Measurements from ENCODE around the gene ANXA4. TPM values are rescaled to one million over a fixed set of nuclear protein-coding genes. Genes with fewer than 3 reads are reported as not detected.

The ANXA4 gene
- total and polyA plus RNA-seq, 2 of the 13 experiments (the other 11 are each of a cell fraction or from before 2014, with no cell fraction given) = 155 to 168 TPM

DNA sequence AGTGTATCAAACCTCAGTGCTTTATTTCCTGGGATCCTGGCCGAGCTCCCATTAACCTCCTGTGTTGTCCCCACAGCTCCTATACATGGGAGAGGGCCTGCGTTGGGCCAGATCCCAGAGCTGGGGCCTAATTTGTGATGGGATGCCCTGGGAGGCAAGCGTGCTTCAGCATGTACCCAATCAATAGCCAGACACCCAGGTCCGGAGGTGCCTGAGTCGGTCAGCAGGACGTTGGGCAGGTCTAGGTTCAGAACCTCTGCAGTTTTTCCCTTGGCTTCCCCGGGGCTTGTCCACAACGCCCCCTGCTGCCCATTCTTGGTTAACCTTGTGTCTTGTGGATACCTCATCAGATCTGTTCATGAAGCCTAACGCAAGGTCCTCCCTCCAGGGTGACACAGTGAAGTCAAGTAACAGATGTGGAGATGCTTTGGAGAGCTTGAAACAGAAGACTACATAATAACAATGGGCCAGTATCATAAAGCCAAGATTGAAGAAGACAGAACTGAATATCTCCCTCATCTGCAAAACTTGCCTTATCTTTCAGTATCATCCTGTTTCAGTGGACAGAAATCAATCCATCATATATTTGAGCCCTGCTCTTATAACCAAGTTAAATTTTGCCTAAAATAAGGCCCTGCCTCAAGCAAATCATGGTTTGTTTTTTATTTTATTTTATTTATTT is 27.3 kb upstream of the ANXA4 start (continued):
- TF ChIP-seq FOXO1 (CRISPR knock-in tag; IDR thresholded peaks at IDR 0.05) (0 out of 2 replicates have a peak, but pooled peaks have one; percentile 24), TSC22D2 (CRISPR knock-in tag; IDR thresholded peaks at IDR 0.05; ENCODE audit: borderline replicate concordance) (0 out of 2 replicates have a peak, but pooled peaks have one; percentile 53), ZNF124 (CRISPR knock-in tag; IDR thresholded peaks at IDR 0.05) (peak; percentile 74; the same call in 1 of the 2 replicates), ESRRA (CRISPR knock-in tag; IDR thresholded peaks at IDR 0.05; ENCODE audit: low read depth) (0 out of 2 replicates have a peak, but pooled peaks have one; percentile 48), KDM2A (CRISPR knock-in tag; IDR thresholded peaks at IDR 0.05; ENCODE audit: borderline replicate concordance, low read depth) (0 out of 2 replicates have a peak, but pooled peaks have one; percentile 20), ZFP91 (CRISPR knock-in tag; IDR thresholded peaks at IDR 0.05; ENCODE audit: borderline replicate concordance) (peak; percentile 18; the same call in 1 of the 2 replicates), KMT2A (CRISPR knock-in tag; IDR thresholded peaks at IDR 0.05) (0 out of 2 replicates have a peak, but pooled peaks have one; percentile 33), GABPB1 (CRISPR knock-in tag; IDR thresholded peaks at IDR 0.05) (peak; percentile 16; the same call in 1 of the 2 replicates), ZBTB33 (CRISPR knock-in tag; IDR thresholded peaks at IDR 0.05) (0 out of 2 replicates have a peak, but pooled peaks have one; percentile 28), TEAD3 (CRISPR knock-in tag; optimal IDR thresholded peaks at IDR 0.05; ENCODE audit: borderline replicate concordance) (peak; percentile 71), ZNF331 (CRISPR knock-in tag; IDR thresholded peaks at IDR 0.05) (peak; percentile 43; the same call in 1 of the 2 replicates), SAP130 (CRISPR knock-in tag; IDR thresholded peaks at IDR 0.05; ENCODE audit: low read depth) (peak; percentile 45; the same call in 1 of the 2 replicates), NRL (CRISPR knock-in tag; IDR thresholded peaks at IDR 0.05; ENCODE audit: borderline replicate concordance) (peak; percentile 60; the same call in 1 of the 2 replicates)
- TF ChIP-seq, protein P1, sequence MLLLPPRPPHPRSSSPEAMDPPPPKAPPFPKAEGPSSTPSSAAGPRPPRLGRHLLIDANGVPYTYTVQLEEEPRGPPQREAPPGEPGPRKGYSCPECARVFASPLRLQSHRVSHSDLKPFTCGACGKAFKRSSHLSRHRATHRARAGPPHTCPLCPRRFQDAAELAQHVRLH (CRISPR knock-in tag; IDR thresholded peaks at IDR 0.05; ENCODE audit: borderline replicate concordance, low read depth) = peak; percentile 60; the same call in 1 of the 2 replicates
- TF ChIP-seq, protein P2, sequence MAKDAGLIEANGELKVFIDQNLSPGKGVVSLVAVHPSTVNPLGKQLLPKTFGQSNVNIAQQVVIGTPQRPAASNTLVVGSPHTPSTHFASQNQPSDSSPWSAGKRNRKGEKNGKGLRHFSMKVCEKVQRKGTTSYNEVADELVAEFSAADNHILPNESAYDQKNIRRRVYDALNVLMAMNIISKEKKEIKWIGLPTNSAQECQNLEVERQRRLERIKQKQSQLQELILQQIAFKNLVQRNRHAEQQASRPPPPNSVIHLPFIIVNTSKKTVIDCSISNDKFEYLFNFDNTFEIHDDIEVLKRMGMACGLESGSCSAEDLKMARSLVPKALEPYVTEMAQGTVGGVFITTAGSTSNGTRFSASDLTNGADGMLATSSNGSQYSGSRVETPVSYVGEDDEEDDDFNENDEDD (CRISPR knock-in tag; IDR thresholded peaks at IDR 0.05; ENCODE audit: borderline replicate concordance) = peak; percentile 21; the same call in 1 of the 2 replicates
- TF ChIP-seq, protein P3, sequence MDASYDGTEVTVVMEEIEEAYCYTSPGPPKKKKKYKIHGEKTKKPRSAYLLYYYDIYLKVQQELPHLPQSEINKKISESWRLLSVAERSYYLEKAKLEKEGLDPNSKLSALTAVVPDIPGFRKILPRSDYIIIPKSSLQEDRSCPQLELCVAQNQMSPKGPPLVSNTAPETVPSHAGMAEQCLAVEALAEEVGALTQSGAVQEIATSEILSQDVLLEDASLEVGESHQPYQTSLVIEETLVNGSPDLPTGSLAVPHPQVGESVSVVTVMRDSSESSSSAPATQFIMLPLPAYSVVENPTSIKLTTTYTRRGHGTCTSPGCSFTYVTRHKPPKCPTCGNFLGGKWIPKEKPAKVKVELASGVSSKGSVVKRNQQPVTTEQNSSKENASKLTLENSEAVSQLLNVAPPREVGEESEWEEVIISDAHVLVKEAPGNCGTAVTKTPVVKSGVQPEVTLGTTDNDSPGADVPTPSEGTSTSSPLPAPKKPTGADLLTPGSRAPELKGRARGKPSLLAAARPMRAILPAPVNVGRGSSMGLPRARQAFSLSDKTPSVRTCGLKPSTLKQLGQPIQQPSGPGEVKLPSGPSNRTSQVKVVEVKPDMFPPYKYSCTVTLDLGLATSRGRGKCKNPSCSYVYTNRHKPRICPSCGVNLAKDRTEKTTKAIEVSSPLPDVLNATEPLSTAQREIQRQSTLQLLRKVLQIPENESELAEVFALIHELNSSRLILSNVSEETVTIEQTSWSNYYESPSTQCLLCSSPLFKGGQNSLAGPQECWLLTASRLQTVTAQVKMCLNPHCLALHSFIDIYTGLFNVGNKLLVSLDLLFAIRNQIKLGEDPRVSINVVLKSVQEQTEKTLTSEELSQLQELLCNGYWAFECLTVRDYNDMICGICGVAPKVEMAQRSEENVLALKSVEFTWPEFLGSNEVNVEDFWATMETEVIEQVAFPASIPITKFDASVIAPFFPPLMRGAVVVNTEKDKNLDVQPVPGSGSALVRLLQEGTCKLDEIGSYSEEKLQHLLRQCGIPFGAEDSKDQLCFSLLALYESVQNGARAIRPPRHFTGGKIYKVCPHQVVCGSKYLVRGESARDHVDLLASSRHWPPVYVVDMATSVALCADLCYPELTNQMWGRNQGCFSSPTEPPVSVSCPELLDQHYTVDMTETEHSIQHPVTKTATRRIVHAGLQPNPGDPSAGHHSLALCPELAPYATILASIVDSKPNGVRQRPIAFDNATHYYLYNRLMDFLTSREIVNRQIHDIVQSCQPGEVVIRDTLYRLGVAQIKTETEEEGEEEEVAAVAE (CRISPR knock-in tag; IDR thresholded peaks at IDR 0.05; ENCODE audit: borderline replicate concordance) = peak; percentile 78; the same call in 1 of the 2 replicates

All from HepG2 (cell line).